GM19240 (cell line): Measurements from ENCODE around the gene TMEM109.

Experiments
- DNase-seq: peaks from one replicate; pipeline ENCODE4 v3.0.0; 2011; ENCODE audit warnings: low spot score; ENCODE audit not compliant: insufficient read length

TMEM109 gene

DNA sequence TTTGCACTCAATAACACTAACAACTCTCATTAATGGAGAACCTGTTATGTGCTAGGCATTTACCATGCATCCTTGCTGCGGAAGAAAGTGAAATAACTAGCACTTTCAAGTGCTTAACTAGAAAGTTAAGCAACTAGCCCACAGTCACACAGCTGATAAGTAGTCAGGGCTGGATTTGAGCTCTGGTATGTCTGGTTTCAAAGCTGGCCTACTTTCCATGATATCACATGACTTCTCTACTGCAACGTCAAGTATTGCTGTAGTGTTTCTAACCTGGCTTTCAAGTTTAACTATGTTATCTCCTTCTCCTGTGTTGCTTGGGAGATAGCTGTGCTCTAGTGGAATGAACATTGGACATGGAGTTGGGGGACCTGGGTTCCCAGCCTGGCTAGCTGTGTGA is 25.9 kb downstream of the TMEM109 start:
- DNase-seq = no peak

DNA sequence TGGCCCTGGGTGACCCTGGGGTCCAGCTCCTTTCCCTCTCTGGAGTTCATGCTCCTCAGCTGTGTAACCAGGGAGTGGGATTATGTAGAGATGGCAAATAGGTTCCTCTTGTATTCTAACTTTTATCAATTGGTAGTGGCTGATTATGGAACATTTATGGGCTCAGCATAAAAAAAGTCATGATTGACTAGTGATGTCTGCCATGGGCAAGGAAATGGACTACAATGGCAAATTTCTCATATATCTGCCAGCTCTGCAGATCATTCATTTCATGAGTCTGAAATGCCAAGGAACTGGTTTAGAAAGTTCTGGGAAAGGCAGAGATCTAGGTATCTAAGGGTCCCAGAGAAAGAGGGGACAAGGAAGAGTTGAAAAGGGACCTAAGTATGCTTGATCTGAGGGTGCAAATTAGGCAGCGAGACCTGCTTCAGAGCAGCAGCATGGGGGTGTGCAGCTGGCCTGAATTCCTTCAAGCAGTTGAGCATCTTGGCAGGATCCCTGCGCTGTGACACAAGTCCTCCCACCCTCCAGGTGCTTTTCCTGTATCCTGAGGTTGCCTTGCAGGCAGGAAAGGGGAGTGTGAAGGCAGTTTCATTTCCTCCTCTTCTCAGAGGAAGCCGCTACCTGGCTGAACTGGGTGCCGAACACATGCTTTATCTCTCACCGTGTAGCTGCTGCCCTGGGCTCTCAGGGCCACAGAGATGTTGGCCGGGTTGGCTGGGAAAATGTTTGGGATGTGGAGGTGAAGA is 27.6 kb downstream of the TMEM109 start:
- DNase-seq = no peak

DNA sequence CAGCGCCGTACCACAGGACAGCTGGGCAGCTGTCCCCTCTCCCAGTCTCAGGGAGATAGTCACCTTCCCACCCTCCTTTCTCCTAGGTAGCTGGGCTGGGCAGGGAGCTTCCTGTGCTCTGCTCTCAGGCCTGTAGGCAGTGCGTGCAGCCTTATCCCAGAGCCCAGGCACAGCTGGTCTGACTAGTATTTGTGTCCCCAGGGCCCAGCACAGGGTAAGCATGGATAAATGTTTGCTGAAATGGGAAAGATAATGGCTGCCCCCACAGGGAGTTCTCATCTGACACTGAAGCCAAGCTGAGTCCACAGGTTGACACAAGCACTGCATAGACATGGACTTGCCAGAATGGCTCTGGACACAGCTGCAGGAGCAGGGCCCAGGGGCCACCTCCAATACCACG is 28.3 kb downstream of the TMEM109 start:
- no peak for DNase-seq

DNA sequence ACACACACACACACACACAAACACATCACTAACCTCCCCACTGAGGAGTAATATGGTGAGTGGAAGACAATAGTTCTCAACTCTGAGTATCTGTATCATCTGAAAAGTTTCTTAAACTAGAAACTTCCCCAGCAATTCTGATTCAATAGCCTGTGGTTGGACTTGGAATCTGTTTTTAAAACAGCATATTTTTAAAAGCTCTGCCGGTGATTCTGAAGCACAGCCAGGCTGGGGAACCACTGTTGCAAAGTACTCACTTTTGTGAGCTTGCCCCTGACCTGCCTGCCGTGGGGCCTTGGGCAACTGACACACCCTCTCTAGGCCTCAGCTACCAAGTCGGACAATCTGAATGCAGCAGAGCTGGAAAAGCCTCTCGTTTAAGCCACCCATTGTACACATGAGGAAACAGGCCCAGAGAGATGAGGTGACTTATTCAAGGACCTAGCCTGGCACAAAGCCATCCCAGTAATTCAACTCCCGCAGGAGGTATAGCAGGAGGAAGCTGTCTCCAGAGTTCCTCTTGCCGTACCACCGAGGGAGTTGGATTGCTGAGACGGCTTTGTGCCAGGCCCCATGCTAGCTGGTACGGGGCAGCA is 29.1 kb downstream of the TMEM109 start:
- no peak for DNase-seq

DNA sequence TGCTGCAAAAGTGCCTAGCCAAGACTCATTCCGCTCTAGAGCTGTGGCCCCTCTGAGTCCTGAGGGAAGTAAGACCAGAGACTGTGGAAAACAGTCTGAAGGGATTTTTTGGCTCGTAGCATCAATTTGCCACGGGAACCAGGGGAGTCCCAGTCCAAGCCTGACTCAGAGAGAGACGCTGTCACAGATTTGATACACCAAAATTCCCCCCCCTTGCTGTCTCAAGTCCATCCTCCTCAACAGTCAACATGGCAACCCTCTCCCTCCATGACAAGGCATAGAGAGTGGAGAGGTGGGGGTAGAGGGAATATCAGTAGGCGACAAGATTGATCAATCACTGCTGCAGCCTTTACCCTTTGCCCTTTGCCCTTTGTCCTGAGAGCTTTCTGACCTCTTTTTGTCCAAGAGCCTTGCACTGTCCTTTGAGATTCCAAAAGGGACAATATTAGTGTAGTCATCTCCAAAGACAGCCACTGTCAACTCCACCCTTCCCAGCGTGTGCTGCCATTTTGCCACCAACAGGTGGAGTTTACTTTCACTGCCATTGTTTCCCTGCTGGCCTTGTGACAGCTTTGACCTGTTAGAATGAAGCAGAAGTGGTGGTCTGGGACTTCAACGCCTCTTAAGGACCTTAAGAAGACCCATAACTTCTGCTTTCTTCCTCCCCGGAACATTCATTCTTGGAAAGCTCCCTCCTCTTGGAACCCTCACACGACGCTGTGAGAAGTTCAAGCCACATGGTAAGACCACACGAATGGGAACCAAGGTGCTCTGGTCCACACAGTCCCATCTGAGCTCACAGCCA is 30.7 kb downstream of the TMEM109 start:
- no peak for DNase-seq

DNA sequence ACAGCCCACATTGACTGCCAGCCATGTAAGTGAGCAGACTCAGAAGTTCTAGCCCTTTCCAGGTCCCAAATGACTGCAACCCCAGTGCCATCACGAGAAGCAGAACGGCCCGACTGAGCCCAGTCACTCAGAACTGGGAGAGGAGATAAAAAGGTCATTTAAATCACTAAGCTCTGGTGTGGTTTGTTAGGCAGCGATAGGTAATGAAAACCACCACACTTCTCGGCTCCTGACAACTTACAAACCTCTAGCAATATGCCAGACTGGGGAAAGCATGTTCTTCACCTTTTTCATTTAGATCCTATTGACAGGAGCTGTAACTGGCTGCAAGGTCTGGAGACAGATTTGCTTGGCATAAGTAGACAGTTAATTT is 31.3 kb downstream of the TMEM109 start:
- DNase-seq = no peak

DNA sequence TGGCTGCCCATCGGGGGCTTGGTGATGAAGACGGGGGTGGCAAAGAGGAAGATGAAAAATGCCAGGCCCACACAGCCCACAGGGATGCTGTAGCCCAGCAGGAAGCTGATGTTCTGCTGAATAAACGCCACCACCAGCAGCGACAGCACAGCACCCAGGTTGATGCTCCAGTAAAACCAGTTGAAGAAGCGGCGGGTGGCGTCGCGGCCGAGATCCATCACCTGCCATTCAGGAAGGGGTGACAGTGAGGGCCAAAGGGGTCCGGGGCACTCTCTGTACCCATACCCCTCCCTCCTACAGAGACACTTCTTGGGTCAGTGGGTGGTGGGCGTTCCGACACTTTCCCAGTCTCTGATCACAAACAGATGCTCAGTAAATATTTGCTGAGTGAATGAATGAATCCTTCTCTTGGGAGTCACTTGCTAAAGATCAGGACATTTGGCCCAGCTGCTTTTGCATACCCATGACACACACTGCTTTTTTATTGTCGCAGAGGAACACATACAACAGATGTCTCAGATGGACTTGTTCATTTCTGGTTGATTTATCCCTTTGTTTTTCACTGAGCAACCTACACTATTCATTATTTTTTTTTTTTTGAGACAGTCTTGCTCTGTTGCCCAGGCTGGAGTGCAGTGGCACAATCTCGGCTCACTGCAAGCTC is 32.8 kb downstream of the TMEM109 start:
- no peak for DNase-seq

DNA sequence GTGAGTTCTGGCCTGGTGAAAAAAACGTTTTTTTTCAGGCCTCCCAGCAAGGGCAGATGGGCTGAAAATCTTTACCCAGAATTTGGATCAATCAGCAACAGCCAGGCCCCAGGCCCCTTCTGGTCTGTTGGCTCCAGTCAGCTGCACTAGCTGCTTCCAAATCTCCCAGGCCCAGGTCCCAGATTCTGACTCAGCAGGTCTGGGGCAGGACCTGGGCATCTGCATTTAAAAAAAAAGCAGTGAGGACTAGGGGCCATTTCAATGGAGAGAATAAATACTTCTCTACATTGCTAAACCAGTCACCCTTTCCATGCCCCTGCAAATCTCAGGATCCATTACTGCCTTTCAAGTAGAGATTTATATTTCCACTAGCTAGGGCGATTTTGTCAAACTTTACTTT is 33.7 kb downstream of the TMEM109 start:
- DNase-seq = no peak

DNA sequence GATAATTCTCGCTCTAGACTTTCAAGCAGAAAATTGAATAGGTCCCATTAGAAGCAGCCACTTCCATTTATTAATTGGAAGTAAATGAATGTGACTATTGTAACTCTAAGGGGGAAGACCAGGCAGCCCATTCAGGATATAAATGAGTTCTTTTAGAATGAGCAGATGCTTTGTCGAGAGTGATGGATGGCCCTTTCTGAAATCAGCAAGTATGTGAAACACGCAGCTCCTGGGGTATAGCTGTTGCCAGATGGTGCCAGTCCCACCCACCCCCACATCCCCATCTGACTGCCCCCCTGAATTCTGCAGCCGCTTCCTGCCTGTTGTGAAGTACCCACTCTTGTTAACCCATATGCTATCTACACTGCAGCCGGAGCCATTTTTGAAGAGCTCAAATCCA is 34.3 kb downstream of the TMEM109 start:
- DNase-seq = no peak

DNA sequence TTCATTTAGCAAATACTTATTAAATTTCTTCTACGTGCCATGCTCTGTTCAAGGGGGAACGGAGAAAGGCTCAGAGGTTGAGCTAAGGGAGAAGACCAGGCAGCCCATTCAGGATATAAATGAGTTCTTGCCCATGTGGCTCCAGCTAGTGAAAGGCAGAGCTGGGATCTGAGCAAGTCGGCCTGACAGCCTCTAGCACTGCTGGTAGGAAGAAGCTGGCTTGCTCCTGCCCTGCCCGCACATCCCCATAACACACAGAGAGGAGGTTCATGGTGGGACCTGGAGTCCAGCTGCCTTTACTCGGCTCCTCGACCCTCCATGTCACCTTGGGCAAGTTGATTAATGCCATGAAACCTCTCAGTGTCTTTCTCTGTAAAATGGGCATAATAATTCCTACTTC is 36.1 kb downstream of the TMEM109 start:
- no peak for DNase-seq

DNA sequence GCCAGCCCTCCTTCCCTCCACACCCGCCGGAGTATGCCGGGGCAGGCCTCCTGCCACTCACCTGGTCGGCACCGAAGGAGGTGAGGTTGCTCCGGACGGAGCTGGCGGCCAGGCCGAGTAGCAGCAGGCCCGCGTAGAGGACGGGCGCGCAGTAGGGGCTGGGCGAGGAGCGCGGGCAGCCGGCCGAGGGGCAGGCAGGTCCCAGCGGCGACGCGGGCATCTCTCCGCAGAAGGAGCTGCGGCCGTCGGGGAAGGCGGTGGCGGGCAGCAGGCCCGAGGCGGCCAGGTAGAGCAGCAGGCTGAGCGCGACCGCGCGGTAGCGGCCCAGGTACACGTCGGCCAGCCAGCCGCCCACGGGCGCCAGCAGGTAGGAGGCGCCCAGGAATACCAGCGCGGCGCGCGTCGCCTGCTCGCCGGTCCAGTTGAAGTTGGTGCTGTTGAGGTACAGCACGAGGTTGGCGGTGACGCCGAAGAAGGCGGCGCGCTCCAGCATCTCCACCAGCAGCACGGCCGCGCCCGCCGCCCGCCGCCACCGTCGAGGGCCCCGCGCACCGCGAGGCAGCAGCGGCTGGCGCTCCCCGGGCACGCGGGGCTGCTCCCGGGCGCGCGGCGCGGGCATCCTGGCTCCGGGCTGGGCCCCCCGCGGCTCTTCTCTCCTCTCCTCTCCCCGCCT is 37.1 kb downstream of the TMEM109 start:
- DNase-seq = no peak

DNA sequence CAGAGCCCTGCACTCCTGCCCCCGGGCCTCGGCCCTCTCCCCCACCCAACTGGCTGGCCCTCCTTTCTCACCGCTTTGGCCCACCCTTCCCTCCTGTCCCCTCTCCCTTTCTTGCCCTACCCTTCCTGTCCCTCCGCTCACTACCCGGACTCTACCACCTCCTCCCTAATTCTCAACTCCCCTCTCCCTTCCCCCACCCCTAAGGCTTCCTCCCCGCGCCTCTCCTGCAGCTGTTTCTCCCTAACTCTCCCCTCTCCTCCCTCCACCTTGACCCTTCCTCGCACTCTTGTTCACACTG is 37.6 kb downstream of the TMEM109 start:
- no peak for DNase-seq

DNA sequence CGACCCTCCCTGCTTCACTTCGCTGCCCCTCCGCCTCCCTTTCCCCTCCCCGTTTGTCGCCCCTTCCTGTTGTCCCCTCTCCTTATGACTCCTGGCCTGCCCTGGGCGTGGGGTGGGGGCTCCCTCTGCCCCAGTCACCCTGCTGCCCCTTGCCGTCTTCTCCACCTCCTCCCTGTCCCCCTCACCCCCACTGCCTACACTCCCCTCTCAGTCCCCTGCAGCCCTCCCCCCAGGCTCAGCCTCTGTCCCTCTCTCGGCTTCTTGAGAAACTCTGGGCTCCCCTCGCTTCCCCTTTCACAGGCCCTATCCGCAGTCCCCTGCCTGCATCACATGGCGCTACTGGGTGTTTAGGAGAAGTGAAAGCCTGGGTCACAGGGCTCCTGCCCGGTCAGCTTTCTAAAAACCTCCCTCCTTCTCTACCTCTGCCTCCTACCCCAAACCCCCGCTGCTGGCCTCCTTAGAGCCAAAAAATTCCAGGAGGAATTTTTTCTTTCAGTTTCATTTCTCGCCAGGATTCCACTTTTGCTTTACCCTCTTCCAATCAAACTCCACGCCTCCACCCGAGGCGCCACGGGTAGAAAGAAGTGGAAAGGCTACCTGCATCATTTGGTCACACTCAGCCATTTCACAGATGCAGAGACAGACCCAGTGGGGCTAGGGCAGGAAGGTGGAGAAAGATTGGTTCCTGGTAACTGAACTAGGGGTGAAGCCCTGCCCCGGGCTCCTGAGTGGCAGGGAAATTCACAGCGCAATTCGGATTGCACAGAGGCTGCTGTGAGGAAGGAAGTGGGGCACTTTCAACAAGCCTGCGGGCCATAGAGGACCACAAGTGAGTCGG is 38.2 kb downstream of the TMEM109 start, which contains the start of gene SLC15A3:
TSS of gene SLC15A3 (minus strand) at position 273 of the 838 bp plus-strand sequence. CDS start 625 bp downstream, outside the sequence.
- DNase-seq = peak; percentile 83

DNA sequence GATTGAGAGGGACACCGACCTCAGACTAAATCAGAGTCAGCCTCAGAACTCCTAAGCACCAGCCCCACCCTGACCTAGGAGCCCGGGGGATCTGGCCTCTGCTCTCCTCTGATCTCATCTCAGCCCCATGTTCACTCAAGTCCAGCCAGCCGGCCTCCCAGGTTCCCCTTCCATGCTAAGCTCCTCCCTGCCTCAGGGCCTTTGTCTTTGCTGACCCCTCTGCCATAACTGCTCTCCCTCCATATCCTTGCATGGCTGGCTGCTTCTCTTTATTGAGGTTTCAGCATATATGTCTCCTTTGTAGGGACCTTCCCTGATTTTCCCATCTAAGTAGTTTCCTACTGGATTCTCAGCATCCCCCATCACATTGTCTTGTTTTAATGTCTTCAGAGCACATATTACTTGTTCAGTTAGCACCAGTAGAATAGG is 38.8 kb downstream of the TMEM109 start:
- no peak for DNase-seq

DNA sequence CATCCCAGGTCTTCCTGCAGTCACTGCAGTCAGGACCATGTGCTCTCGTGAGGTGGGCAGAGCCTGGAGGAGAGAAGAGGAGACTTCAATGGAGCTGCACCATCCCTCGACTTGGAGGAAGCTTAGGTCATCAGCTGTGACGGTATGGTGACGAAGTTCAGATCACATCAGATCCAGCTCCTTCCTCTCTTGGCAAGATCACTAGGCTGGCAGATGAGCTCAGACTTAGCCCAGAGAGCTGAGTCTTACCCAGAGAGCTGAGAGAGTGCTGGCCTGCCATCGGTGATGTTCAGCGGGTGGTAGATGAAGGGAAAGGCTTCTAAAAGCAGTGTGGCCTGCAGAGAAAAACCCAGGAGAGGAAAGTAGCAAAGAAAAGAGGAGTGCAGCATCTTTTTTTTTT is 39.8 kb downstream of the TMEM109 start:
- no peak for DNase-seq

DNA sequence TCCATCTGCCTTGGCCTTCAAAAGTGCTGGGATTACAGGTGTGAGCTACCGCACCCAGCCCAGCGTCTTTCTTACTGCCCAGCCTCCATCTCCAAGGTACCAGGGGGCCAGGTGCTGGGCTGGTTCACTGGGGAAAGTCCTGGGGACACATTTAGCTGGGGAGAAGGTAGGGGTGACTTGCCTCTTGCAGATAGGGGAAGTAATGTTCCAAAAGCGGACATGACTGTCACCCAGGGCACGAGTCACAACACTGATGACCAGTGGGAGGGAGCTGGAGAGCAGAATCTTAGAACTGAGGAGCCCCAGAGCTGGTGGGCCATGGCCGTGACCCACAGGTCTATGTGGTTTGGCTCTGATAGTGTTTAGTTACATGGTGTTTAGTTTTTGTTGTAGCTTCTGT is 40.5 kb downstream of the TMEM109 start:
- no peak for DNase-seq

DNA sequence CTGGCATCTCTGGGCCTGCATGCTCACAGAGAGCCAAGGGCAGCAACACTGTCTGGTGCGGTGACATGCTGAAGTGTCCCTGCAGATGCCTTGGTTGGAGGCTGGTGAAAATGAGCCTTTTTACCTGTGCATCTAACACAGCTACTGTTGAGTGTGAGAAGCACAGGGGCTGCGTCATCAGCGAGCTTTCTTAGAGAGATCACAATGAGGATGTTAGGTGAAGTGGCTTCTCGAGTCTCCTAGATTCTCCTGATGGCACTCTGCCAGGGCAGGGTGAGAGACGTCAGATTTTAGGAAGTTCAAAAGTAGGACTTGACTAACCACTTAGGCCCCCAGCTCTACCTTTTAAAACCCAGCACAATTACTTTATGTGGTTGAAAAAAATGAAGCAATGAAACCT is 41.6 kb downstream of the TMEM109 start:
- DNase-seq = no peak

DNA sequence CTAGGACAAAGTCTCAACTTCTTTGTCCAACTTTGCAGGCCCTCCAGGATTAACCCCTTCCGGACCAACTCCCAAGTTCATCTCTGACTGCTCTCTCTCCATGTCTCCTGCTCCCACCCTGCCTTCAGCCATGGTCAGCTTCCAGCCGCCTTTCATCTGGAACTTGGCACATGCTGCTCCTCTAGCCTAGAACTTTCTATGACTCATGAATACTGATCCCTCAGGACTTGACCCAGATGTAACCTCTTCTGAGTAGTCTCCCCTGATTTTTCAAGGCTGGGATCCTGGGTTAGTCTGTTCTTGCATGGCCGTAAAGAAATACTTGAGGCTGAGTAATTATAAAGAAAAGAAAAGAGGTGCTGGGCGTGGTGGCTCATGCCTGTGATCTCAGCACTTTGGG is 43.2 kb downstream of the TMEM109 start:
- DNase-seq = no peak

DNA sequence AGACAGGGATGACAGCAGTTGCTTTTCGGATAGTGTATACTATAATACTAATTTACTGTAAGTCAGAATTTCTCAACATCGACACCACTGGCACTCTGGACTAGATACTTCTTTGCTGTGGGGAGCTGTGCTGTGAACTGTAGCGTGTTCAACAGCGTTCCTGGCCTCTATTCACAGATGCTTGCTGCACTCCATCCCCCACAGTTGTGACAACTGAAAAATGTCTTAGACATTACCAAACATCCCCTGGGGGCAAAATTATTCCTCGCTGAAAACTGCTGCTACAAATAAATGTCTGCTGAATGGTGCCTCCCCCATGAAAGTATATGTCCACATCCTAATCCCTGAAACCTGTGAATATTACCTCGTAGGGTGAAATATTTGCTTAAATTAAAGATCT is 45.5 kb downstream of the TMEM109 start:
- no peak for DNase-seq

DNA sequence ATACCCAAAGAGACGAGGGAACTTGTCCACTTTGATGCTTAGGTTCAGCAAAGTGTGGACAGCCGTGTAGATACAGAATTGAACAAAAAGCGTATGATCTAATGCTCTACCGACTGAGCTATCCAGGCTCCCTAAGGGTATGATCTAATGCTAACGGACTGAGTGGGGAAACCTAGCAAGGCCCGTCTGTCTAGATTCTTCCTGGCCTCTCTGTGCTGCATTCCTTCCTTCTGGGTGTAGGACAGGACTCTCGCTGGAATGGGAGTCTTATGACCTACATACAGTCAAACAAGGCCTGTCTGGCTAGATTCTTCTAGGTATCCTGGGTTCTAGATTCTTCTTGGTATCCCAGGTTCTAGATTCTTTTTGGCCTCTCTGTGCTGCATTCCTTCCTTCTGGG is 46.4 kb downstream of the TMEM109 start:
- DNase-seq = no peak

DNA sequence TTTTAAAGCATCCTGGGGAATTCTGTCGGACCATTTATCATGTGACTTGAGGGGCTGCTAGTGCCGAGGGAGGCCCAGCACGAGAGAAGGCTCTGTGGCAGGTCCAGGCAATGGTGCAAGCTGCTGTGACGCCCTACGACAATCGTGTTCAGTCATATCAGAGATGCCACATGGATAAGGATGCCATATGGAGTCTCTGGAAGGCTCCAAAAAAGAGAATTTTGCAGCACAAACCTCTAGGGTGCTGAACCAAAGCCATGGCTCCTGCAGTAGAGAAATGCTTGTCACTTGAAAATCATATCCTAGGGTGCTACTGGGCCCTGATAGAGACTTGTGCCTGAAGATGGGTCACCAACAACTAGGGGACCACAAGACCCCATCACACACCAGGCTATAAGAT is 50.8 kb downstream of the TMEM109 start:
- no peak for DNase-seq
